H1 (cell line): ENCODE results near the gene SMIM1. TPM values are rescaled to one million over a fixed set of nuclear protein-coding genes. Genes with fewer than 3 reads are reported as not detected.

Experiments
- BACH1 ChIP-seq: IDR thresholded peaks from 2 replicates; pipeline ENCODE4 v1.6.1; 2012; ENCODE audit warnings: low read length, improper control_type of control experiment
- polyA plus RNA-seq, 7 experiments: library from polyadenylated mRNA; depleted of rRNA in 3 of 7; stranded (reverse) in 5 of 7; unstranded in 2 of 7; fragments of >200 nt in 5 of 7; fragments of 200-250 nt in 2 of 7; gene quantifications; 1 replicate in 5 of 7; 2 replicates in 1 of 7; 4 replicates in 1 of 7; pipeline versions ENCODE4 v1.2.1 to v1.2.3, GENCODE V29; 2011 to 2013; ENCODE audit warnings: missing spikeins in 2 of 7, mixed read lengths in 2 of 7
- total RNA-seq: library from RNA; stranded (reverse); fragmentation: NEBNext Ultra II Directional; extraction: Animal tissue kit (Norgen Biotek cat#: 25700); gene quantifications from 2 replicates; pipeline ENCODE4 v1.2.1, GENCODE V29; 2021

Gene SMIM1
- total and polyA plus RNA-seq, 2 of the 8 experiments (the other 6 are each of a cell fraction or from before 2014, with no cell fraction given): 7.7 to 9.7 TPM

GRCh38 chr1:3732434-3733093 is 40.0 kb upstream of the SMIM1 start (continued):
- TF ChIP-seq BACH1: no peak
- TF ChIP-seq, all 59 proteins: peak for 15
